Gastroesophageal sphincter (tissue), 4 donors: ENCODE results near the gene PRMT6. TPM values are rescaled to one million over a fixed set of nuclear protein-coding genes. Genes with fewer than 3 reads are reported as not detected.
"Not testable (repeated sequence)": the region's sequence is repeated elsewhere in the genome, so short reads cannot be mapped to it uniquely, and the experiment has no call there.

ENCODE experiments used
- ATAC-seq: fragments of 150-250 bp; one replicate; pipeline ENCODE4 v1.9.1; 2016; ENCODE audit warnings: mild to moderate bottlenecking, moderate library complexity
- H3K27ac ChIP-seq, 4 donors: fragments of 200-600 bp; sonication (generic) in 3 of 4; 1 replicate in 3 of 4; 2 replicates in 1 of 4; pipeline ENCODE4 v1.5.1; 2016 to 2019
- H3K27me3 ChIP-seq: fragments of 200-600 bp; sonication (generic); one replicate; pipeline ENCODE4 v1.5.1; 2019
- H3K36me3 ChIP-seq, 2 donors: fragments of 200-600 bp; sonication (generic); one replicate each; pipeline ENCODE4 v1.5.1; 2019; ENCODE audit warnings: control low read depth in 1 of 2
- H3K4me1 ChIP-seq, 3 donors: fragments of 200-600 bp; sonication (generic); 1 replicate in 2 of 3; 2 replicates in 1 of 3; pipeline ENCODE4 v1.5.1; 2016 to 2019; ENCODE audit warnings: control low read depth in 2 of 3
- H3K4me3 ChIP-seq, 2 donors: fragments of 200-600 bp; sonication (generic); one replicate each; pipeline ENCODE4 v1.5.1; 2019; ENCODE audit warnings: mild to moderate bottlenecking in 1 of 2, moderate library complexity in 1 of 2
- H3K9me3 ChIP-seq, 3 donors: fragments of 200-600 bp; sonication (generic); one replicate each; pipeline ENCODE4 v1.5.1; 2017 to 2019; ENCODE audit warnings: control low read depth in 2 of 3
- CTCF ChIP-seq, 4 experiments: fragments of 200-600 bp in 2 of 4; fragments of 450-650 bp in 2 of 4; sonication (generic) in 1 of 4; IDR thresholded peaks; one replicate each; pipeline ENCODE4 v1.5.1; 2017 to 2019; ENCODE audit warnings: antibody characterized with exemption in 4 of 4, mild to moderate bottlenecking in 2 of 4, moderate library complexity in 2 of 4
- EP300 ChIP-seq: sonication (generic); formaldehyde crosslinking; IDR thresholded peaks from one replicate; pipeline ENCODE4 v1.6.1; 2017; ENCODE audit warnings: antibody characterized with exemption, mild to moderate bottlenecking
- POLR2A ChIP-seq, 2 donors: fragments of 450-650 bp; IDR thresholded peaks; one replicate each; pipeline ENCODE4 v1.6.1; 2017; ENCODE audit warnings: antibody characterized with exemption in 2 of 2, mild to moderate bottlenecking in 2 of 2, moderate library complexity in 1 of 2
- POLR2AphosphoS5 ChIP-seq: sonication (generic); formaldehyde crosslinking; IDR thresholded peaks from one replicate; pipeline ENCODE4 v1.6.1; 2017; ENCODE audit warnings: antibody characterized with exemption
- WGBS, 2 donors: methylation state at CpG; one replicate each; pipeline ENCODE4 v1.1.5; 2018; ENCODE audit warnings: low coverage in 1 of 2; 5-methylcytosine and 5-hydroxymethylcytosine counted together
- total RNA-seq, 4 donors: library from RNA; depleted of rRNA; stranded (reverse); fragments of >200 nt; gene quantifications; one replicate each; pipeline ENCODE4 v1.1.0, GENCODE V29; 2016

Gene PRMT6
- total RNA-seq, 4 donors from 2014 or later: 7.9 to 14.8 (median 11.4) TPM

GRCh38 chr1:107073493-107073892, 17.0 kb downstream of the PRMT6 start:
- Histone ChIP-seq H3K27me3 (no peaks in the 10 kb centered on the region), H3K27ac (no peak overlapping the region), H3K9me3 (no peaks in the 10 kb centered on the region), H3K4me3 (no peak overlapping the region), H3K36me3 (no peaks in the 10 kb centered on the region), H3K4me1 (no peaks in the 10 kb centered on the region)
- 75 to 81% methylated on average over 4 of the region's 4 CpGs for WGBS, 2 donors
- TF ChIP-seq POLR2AphosphoS5 (no peak), POLR2A (IDR thresholded peaks at IDR 0.05) (no peak)
- no peak for ATAC-seq

GRCh38 chr1:107076841-107077240, 20.4 kb downstream of the PRMT6 start:
- no peak for TF ChIP-seq EP300
- no peak for TF ChIP-seq POLR2AphosphoS5
- no peak for TF ChIP-seq CTCF (IDR thresholded peaks at IDR 0.05)
- no peak for TF ChIP-seq POLR2A (IDR thresholded peaks at IDR 0.05)
- H3K9me3 ChIP-seq: no peaks in the 10 kb centered on the region
- no peak overlapping the region for H3K27ac ChIP-seq
- ATAC-seq: no peak
- no peak overlapping the region for H3K4me3 ChIP-seq
- whole genome bisulfite sequencing, 2 donors: 62 to 79% methylated on average over 5 of the region's 5 CpGs
- no peaks in the 10 kb centered on the region for H3K4me1 ChIP-seq
- no peaks in the 10 kb centered on the region for H3K27me3 ChIP-seq
- no peaks in the 10 kb centered on the region for H3K36me3 ChIP-seq

GRCh38 chr1:107079249-107079648, 22.8 kb downstream of the PRMT6 start:
- 25 to 40% methylated on average over 1 of the region's 1 CpG for WGBS, 2 donors
- ATAC-seq: no peak
- H3K36me3 ChIP-seq: no peaks in the 10 kb centered on the region
- TF ChIP-seq POLR2AphosphoS5 (no peak), CTCF (IDR thresholded peaks at IDR 0.05) (no peak), EP300 (no peak), POLR2A (IDR thresholded peaks at IDR 0.05) (no peak)
- peaks cover 0 to 7% (median 0%) of the 10 kb centered on the region in 3 donors for H3K9me3 ChIP-seq
- no peaks in the 10 kb centered on the region for H3K4me1 ChIP-seq
- no peak overlapping the region for H3K4me3 ChIP-seq
- H3K27ac ChIP-seq: no peak overlapping the region
- no peaks in the 10 kb centered on the region for H3K27me3 ChIP-seq

- TF ChIP-seq POLR2AphosphoS5 (no peak), POLR2A (IDR thresholded peaks at IDR 0.05) (no peak), CTCF (IDR thresholded peaks at IDR 0.05) (no peak), EP300 (no peak)
- no peak overlapping the region for H3K27ac ChIP-seq
- H3K4me1 ChIP-seq: no peaks in the 10 kb centered on the region
- H3K9me3 ChIP-seq: peaks cover 0 to 21% (median 0%) of the 10 kb centered on the region in 3 donors
- ATAC-seq: no peak
- H3K36me3 ChIP-seq: no peaks in the 10 kb centered on the region
- no peaks in the 10 kb centered on the region for H3K27me3 ChIP-seq
- H3K4me3 ChIP-seq: no peak overlapping the region
- 38% methylated on average over 1 of the region's 2 CpGs; no CpG with 5 or more reads in 1 of the 2 donors for WGBS, 2 donors
These were observed 24.6 kb downstream of the PRMT6 start for GRCh38 chr1:107081102-107081501.

GRCh38 chr1:107091418-107091817, 34.9 kb downstream of the PRMT6 start:
- Histone ChIP-seq H3K4me1 (no peaks in the 10 kb centered on the region), H3K9me3 (peaks cover 0 to under 1% (median 0%) of the 10 kb centered on the region in 3 donors), H3K36me3 (no peaks in the 10 kb centered on the region), H3K4me3 (no peak overlapping the region), H3K27ac (no peak overlapping the region), H3K27me3 (no peaks in the 10 kb centered on the region)
- WGBS, 2 donors: 92 to 100% methylated on average over 1 of the region's 1 CpG
- TF ChIP-seq EP300 (no peak), CTCF (IDR thresholded peaks at IDR 0.05) (no peak), POLR2AphosphoS5 (no peak), POLR2A (IDR thresholded peaks at IDR 0.05) (no peak)
- no peak for ATAC-seq

- 63 to 75% methylated on average over 1 of the region's 1 CpG for WGBS, 2 donors
These were observed 36.9 kb downstream of the PRMT6 start for GRCh38 chr1:107093395-107093794.

More at GRCh38 chr1:107093395-107093794, 36.9 kb downstream of the PRMT6 start:
- not testable (repeated sequence) for H3K36me3 ChIP-seq, H3K27me3 ChIP-seq, H3K27ac ChIP-seq, ATAC-seq, H3K4me3 ChIP-seq, H3K4me1 ChIP-seq, H3K9me3 ChIP-seq
